GF-D8 (cell line): Measurements from ENCODE around the gene ATP2A3.
A peak's percentile ranks its signal among the peaks of the same experiment; 100 is the strongest.

Experiments used
- DNase-seq: peaks from one replicate; lab custom pipeline; 2025; lab: John Stamatoyannopoulos, UW

ATP2A3 gene

DNA sequence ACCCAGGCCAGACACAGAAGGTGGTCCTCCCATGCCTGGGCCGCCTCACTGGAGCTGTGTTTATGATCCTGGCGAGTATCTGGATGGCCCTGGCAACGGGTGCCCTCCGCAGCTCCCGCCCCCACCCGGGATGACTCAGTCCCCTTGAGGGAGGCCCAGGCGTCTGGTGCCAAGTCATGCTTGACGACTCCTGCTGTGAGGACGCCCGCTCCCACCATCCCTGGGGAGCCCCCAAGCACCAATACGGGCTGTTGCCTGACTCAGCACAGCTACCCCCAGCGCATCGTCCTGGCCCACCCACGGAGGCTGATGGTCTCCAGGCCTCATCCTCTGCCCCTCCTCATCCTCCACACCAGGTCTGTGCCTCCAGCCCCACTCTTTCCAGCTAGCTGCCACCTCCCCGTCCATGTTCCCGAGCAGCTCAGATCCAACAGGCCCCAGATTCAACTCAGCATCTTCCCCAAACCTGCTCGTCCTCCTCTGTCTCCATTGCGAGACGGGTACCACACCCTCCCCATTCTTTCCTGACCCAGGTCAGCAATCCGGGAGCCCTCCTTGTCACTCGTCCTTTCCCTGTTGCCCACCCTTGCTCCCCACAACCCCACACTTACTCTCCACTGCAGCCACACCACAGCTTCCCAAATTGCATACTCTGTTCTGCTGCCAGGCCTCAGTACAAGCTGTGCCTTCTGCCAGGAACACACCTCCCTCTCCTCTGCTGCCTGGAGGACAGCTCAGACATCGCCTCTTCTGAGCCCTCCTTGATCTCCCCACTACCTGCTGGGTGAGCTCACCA, 74.0 kb downstream of the ATP2A3 start:
- no peak for DNase-seq

DNA sequence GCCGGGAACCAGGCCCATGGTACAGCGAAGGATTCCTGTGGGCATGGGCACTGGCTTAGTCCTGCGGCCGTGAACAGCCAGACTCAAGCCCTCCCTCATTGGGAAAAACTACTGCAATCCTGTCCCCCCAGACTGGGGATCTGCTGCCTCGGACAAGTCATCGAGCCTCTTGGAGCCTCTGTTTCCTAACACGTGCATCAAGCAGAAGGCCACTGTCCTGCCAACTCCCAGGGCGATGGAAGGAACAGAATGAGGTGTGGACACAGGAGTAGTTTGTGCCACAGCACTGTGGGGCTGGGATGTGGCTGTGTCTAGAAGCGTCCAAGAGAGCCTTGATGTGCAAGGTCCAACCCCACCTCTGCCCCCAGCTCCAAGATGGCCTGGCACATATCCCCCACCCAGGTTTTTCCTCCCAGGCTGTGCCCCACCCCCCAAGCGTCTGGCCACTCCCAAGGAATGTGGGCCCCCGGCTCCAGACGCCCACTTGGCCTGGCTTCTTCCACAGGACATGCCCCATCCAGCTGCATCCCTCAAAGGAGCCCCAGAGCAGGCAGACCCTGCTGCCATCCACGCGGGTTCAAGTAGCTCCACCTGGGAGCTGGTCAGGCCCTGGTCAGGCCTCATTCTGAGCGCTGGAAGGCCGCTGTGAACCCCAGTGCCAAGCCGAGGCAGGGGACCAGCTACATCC, 74.8 kb downstream of the ATP2A3 start:
- no peak for DNase-seq

DNA sequence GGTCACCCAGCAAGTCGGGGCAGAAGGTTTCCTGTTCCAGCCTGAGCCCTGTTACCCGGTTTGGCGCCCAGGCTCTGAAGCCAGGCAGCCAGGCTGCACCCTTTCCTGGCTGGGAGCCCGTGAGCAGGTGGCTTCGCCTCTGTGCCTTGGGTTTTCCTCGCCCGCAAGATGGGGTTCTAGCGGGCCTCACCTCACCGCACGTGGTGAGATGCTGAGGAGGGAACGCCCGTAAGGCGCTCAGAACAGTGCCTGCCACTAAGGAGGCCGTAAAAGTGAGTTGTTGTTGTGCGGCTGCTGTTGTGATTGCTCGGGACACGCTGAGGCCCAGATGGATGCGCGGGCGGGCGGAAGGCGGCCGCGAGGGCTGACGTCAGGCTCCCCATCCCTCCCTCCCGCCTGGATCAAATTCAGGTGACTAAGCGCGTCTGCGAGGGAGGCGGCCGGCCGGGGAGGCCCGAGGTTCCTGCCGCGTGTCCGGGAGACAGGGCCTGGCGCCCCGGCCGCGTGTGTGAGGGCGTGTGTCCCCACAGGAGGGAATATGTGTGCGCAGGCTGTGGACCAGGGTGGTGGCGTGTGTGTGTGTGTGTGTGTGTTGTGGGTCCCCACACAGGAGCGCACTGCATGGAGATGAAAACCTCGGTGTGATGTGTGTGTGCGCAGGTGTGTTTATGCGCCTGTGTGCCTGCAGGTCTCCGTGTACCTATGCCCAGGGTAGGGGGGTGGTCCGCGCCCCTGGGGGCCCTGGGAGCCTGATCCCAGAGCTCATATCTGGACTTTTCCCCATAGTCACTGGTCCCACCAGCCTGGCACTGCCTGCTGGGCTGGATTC, 75.7 kb downstream of the ATP2A3 start:
- no peak for DNase-seq

DNA sequence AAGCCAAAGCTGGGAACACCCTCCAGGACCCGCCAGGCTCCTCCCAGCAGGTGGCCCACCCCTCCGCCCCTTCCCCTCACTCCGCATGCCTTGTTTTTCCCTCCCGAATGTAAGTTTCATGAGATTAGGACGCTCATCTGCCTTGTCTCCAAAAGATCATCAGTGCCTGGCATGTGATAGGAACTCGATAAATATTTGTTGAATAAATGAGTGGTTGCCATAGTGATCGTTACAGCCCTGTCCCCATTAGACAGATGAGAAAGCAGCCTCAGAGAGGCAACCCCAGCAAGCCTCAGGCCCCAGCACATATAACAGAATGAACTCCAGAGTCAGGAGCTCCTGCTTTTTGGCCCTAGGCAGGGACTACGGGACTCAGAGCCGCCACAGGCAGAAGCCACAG, 76.4 kb downstream of the ATP2A3 start:
- no peak for DNase-seq

DNA sequence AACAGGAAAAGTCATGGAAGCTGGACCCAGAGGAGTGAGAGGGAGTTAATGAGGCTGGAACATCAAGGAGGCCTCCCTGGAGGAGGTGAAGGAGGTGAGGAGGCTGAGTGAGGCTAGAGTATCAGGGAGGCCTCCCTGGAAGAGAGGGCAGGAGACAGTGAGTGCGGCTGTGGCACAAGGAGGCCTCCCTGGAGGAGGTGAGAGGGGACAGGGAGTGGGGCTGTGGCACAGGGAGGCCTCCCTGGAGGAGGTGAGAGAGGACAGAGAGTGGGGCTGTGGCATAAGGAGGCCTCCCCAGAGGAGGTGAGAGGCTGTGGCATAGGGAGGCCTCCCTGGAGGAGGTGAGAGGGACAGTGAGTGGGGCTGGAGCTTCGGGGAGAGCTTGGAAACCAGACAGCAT, 76.8 kb downstream of the ATP2A3 start:
- DNase-seq, result no peak

DNA sequence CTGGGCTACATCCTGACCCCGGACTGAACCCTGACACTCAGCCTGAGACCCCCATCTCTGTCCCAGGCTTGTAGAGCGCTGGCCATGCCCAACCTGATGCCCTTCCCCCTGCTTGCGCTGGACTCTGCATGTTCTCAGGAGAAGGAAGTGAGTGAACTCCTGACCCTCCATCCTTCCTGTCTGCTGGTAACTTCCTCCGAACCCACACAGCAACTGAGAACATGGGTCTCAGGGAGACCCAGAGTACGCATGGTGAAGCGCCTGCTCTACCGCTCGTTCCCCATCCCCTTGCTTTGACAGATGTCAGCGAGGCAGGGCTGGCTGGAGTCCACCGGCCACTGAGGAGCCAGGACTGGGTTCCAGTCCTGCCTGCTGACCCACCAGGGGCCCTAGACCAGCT, 77.5 kb downstream of the ATP2A3 start:
- peak; percentile 41 for DNase-seq

DNA sequence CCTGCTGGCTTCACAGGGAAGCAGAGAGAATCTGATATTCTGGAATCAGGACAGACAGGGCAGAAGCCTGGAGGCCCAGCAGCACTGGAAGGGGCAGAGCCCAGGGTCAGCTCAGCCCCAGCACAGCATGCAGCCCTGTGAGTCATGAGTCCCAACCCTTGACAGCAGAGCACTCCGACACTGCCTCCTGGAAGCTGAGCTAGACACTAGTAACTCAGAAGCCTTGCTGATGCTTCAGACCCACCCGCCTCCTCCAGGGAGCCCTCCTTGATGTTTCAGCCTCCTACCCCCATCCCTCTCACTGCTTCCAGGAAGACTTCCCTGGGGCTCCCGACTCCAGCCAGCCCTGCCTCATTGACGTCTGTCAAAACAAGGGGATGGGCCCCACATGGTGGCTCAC, 78.3 kb downstream of the ATP2A3 start:
- no peak for DNase-seq

DNA sequence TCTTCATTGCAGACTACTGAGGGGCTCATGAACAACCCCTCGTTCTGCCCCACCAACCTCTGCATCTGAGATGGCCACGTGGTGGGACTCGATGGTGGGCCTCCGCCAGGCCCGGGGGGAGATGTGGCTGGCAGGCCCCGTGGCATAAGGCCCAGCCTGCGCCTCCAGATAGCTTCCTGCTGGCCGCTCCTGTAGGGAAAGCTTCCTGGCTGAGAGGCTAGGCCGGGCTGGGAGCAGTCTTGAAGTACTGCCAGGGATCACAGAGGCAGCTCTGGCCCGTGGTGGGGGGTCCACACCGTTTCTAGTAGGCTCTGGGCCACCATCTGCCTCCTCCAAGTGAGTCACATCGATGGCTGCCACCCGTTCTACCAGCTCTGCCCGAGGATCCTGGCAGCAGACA, 79.0 kb downstream of the ATP2A3 start:
- no peak for DNase-seq

DNA sequence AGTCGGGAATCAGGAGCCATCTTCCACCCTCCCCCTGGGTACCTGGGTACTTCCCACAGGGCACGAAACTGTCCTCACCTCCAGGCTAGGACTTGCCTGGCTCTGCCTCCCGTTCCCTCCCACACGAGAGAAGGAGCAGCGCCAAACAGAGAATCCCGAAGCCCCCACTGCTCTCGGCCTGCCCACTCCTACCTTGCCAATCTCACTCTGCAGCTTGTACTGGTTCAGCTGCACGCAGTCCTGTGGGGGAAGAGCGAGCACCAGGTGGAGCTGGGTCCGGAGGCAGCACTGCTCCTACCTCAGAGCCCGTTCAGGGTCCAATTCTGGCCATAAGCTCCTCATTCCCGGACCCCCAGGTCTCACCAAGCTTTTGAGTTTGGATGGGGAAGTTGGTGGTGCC, 80.0 kb downstream of the ATP2A3 start:
- DNase-seq, result no peak

DNA sequence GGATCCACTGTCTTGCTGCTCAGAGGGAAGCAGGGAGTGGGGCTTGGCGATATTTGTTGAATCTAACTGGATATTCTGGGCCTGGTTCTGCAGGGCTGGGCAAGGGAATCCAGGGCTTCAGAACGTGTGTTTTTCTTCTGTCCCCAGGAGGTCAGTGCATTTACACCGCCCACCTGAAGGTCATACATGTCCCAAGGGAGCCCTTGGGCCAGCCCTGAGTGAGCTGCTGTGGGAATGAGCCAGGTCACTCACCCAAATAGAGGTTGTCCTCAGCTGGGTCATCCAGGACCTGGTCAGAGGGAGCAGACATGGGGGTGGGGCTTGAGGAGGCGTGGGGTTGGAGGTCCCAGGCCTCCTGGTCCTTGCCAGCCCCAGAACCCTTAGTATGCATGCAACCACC, 82.0 kb downstream of the ATP2A3 start:
- DNase-seq, result no peak

DNA sequence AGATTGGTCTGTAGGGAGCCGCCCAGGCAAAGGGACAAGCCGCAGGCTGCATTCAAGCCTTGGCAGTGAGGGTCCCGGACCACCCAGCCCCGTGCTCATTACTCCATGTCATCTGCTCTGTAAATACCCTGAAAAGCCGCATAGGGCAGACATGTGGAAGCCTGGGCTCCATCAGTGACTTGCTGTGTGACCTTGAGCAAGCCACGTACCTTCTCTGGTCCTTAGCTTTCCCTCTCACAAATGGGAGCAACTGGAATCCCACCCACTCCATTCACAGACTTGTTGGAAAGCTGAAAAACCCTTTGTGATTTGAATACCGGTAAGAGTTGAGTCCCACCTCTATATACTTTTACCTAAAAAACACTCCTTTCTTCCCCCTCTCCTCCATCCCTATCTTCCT, 83.3 kb downstream of the ATP2A3 start:
- no peak for DNase-seq

DNA sequence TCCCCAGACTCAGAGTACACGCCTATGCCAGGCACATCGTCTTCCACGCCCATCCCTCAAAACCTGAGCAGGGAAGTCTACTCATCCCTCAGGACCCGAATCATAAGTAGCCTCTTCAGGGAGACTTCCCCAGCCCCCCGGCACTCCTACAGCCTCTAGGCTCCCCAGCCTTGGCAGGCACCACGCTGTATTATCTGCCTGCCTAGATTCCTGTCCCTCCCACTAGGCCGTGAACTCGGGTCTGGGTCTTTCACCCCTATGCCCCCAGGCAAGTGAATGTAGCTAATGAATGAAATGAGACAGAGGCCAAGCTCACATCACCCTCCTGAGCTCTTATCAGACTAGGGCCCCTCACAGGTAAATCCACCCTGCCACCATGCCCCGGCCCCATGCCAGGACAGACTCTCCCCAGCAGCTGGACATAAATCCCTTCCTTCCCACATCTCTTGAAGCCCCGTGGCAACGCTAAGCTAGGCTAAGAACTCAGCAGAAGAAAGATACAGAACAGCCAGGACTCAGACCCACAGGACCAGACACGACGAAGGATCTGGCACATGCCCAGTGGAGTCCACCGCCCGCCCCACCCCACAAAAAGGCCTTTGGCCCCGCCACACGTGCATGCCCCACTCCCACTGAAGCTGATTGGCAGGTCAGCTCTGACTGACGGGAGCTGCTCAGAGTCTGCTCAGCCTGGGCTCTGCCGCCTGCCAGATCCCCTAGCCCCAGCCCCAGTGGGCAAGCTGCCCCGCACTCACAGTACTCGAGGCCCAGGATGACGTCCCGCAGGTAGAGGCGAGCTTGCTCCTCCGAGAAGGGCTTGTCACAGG, 84.4 kb downstream of the ATP2A3 start:
- no peak for DNase-seq

DNA sequence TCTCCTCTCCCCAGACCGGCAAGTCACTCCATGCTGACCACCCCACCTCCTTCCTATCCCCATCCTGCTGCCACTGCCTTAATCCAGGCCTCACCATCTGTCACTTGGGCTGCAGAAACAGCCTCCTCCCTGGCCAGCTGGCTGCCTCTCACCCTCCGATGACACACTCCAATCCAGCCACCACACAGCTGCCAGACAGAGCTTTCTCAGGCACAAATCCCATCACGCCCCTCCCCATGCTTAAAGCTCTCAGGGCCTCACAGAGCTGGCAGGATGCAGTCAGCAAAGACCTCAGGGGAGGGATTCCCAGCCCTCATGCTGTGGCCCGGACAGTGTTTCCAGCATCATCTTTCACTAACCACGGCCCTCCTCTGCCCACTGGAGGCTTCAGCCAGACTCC, 85.1 kb downstream of the ATP2A3 start:
- DNase-seq, result no peak

DNA sequence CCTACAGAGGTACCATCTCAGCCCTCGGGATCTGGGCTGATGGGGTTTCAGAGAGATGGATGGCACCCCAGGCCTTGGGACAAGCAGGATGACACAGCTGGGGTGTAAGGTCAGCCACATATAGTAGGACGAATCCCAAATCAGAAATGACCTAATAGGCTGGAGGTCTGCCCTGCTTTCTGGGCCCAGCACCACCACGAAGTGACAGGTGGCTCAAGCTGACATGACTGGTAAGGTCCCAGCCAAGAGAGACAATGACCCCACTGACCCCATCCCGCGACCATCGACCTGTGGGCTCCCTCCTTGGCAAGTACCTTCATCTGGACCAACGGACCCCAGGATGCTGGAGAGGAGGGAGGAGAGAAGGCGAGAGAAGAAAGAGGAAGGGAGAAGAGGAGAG, 87.0 kb downstream of the ATP2A3 start:
- DNase-seq, result no peak

DNA sequence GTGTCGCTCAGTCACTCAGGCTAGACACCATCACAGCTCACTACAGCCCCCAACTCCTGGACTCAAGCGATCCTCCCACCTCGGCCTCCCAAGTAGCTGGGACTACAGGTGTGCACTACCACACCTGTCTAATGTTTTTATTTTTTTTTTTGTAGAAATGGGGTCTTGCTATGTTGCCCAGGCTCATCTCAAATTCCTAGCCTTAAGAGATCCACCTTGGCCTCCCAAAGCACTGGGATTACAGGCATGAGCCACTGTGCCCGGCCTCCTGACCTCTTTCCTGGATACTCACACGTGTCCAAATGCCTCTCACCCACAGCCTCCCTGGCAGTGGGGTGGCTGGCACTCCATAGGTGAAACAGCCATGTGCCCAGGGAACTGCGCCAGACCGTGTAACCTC, 88.9 kb downstream of the ATP2A3 start:
- no peak for DNase-seq
